Measurements from ENCODE around the gene GRAMD2A.
A peak's percentile ranks its signal among the peaks of the same experiment; 100 is the strongest.

The GRAMD2A gene

DNA sequence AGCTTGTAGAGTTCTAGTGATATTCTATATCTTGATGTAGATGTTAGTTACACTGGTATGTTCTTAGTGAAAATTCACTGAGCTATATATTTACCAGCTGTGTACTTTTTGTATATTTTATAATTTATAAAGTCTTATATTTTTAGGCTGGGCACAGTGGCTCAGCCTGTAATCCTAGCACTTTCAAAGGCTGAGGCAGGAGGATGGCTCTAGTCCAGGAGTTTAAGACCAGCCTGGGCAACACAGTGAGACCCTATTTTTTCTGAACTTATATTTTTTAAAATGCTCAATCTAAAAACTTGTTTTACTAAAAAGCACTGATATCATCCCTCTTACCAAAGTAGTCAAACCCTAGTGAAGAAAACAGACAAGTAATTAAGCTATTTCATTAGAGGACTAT lies 84.8 kb downstream of the GRAMD2A start:
- in situ Hi-C loops (cut with HindIII; ENCODE audit: low pct_ligation_motif_present, low sequenced_read_pairs) = no loop called here
- no peak overlapping the region for H3K4me3 ChIP-seq (ENCODE audit: low read depth, low read length)
- no peak for DNase-seq
- no peak overlapping the region for H3K27ac ChIP-seq
- no peaks in the 10 kb centered on the region for H3K36me3 ChIP-seq (replicated peaks)
- TF ChIP-seq, protein P1, sequence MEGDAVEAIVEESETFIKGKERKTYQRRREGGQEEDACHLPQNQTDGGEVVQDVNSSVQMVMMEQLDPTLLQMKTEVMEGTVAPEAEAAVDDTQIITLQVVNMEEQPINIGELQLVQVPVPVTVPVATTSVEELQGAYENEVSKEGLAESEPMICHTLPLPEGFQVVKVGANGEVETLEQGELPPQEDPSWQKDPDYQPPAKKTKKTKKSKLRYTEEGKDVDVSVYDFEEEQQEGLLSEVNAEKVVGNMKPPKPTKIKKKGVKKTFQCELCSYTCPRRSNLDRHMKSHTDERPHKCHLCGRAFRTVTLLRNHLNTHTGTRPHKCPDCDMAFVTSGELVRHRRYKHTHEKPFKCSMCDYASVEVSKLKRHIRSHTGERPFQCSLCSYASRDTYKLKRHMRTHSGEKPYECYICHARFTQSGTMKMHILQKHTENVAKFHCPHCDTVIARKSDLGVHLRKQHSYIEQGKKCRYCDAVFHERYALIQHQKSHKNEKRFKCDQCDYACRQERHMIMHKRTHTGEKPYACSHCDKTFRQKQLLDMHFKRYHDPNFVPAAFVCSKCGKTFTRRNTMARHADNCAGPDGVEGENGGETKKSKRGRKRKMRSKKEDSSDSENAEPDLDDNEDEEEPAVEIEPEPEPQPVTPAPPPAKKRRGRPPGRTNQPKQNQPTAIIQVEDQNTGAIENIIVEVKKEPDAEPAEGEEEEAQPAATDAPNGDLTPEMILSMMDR (IDR thresholded peaks at IDR 0.05; ENCODE audit: low read depth, low read length, missing control alignments) = no peak
- no peaks in the 10 kb centered on the region for H3K27me3 ChIP-seq (replicated peaks)

DNA sequence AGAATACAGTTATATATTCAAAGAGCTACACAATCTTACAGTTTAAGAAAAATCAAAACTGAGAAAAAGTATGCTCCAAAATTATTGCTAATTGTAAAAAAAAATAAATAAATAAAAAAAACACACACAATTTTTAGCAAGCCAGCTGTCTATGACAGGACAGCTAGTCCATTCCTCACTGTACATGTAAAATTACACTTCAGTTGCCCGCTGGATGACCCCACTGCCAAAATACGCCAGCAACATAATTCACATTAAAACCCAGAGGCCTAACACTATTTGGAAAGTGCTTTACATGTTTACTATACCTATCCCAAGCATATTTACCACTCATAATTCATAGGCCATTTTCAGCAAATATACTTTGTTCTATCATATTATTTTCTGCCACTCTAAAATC lies 85.5 kb downstream of the GRAMD2A start:
- Histone ChIP-seq H3K27me3 (replicated peaks) (no peaks in the 10 kb centered on the region), H3K4me3 (ENCODE audit: low read depth, low read length) (no peak overlapping the region), H3K27ac (no peak overlapping the region), H3K36me3 (replicated peaks) (no peaks in the 10 kb centered on the region)
- TF ChIP-seq, protein P1 (IDR thresholded peaks at IDR 0.05; ENCODE audit: low read depth, low read length, missing control alignments) = no peak
- in situ Hi-C loops (cut with HindIII; ENCODE audit: low pct_ligation_motif_present, low sequenced_read_pairs) = no loop called here
- DNase-seq = peak; percentile 13

DNA sequence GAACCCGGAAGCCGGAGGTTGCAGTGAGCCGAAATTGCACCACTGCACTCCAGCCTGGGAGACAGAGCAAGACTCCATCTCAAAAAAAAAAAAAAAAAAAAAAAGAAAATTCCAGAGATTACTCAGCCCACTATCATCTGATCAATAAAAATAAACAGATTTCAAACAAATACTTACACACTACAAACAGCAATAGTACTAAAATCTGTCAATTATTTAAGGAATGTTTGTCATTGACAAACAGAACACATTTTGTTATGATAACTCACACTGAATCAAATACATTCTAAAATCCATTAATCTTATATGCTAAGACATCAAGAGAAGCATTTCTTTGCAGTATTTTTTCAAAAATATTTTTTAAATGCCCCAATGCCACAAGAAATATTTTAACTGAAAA lies 87.2 kb downstream of the GRAMD2A start:
- H3K4me3 ChIP-seq (ENCODE audit: low read depth, low read length) = no peak overlapping the region
- TF ChIP-seq, protein P1 (IDR thresholded peaks at IDR 0.05; ENCODE audit: low read depth, low read length, missing control alignments) = no peak
- no peaks in the 10 kb centered on the region for H3K36me3 ChIP-seq (replicated peaks)
- no peak overlapping the region for H3K27ac ChIP-seq
- H3K27me3 ChIP-seq (replicated peaks) = no peaks in the 10 kb centered on the region
- no peak for DNase-seq
- in situ Hi-C loops (cut with HindIII; ENCODE audit: low pct_ligation_motif_present, low sequenced_read_pairs) = no loop called here
